ENCODE data around the gene NT5C. TPM values are rescaled to one million over a fixed set of nuclear protein-coding genes. Genes with fewer than 3 reads are reported as not detected.
"Not testable (repeated sequence)": the region's sequence is repeated elsewhere in the genome, so short reads cannot be mapped to it uniquely, and the experiment has no call there.

NT5C gene
- total RNA-seq, 3 donors from 2014 or later: 79.6 to 106 (median 91.4) TPM

- H3K4me1 ChIP-seq: no peaks in the 10 kb centered on the region
- DNase-seq (ENCODE audit: low spot score in 2 of 2): no peak
Measured at GRCh38 chr17:75173526-75173925, 42.0 kb upstream of the NT5C start.

GRCh38 chr17:75168998-75169397 lies 37.5 kb upstream of the NT5C start:
- H3K36me3 ChIP-seq: peaks cover 4% of the 10 kb centered on the region
- H3K27me3 ChIP-seq: no peaks in the 10 kb centered on the region
- TF ChIP-seq, protein P1, sequence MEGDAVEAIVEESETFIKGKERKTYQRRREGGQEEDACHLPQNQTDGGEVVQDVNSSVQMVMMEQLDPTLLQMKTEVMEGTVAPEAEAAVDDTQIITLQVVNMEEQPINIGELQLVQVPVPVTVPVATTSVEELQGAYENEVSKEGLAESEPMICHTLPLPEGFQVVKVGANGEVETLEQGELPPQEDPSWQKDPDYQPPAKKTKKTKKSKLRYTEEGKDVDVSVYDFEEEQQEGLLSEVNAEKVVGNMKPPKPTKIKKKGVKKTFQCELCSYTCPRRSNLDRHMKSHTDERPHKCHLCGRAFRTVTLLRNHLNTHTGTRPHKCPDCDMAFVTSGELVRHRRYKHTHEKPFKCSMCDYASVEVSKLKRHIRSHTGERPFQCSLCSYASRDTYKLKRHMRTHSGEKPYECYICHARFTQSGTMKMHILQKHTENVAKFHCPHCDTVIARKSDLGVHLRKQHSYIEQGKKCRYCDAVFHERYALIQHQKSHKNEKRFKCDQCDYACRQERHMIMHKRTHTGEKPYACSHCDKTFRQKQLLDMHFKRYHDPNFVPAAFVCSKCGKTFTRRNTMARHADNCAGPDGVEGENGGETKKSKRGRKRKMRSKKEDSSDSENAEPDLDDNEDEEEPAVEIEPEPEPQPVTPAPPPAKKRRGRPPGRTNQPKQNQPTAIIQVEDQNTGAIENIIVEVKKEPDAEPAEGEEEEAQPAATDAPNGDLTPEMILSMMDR (IDR thresholded peaks at IDR 0.05): no peak
- TF ChIP-seq POLR2A (IDR thresholded peaks at IDR 0.05) (no peak), POLR2AphosphoS5 (IDR thresholded peaks at IDR 0.05) (no peak)
- intact Hi-C loops (cut with DNase I; ENCODE audit: low total_unique reads): no loop called here
- peak in 1 of 2 donors; percentile 15 for DNase-seq (ENCODE audit: low spot score in 2 of 2)
- no peak overlapping the region for H3K4me3 ChIP-seq
- H3K9me3 ChIP-seq: no peaks in the 10 kb centered on the region
- H3K4me1 ChIP-seq: no peaks in the 10 kb centered on the region
- no peak overlapping the region for H3K27ac ChIP-seq

More at GRCh38 chr17:75173526-75173925, 42.0 kb upstream of the NT5C start:
- Histone ChIP-seq H3K9me3 (no peaks in the 10 kb centered on the region), H3K27me3 (no peaks in the 10 kb centered on the region), H3K4me3 (no peak overlapping the region), H3K36me3 (peaks cover 4% of the 10 kb centered on the region), H3K27ac (no peak overlapping the region)
- intact Hi-C loops (cut with DNase I; ENCODE audit: low total_unique reads): no loop called here
- TF ChIP-seq, protein P1 (IDR thresholded peaks at IDR 0.05): no peak
- no peak for TF ChIP-seq POLR2AphosphoS5 (IDR thresholded peaks at IDR 0.05)
- no peak for TF ChIP-seq POLR2A (IDR thresholded peaks at IDR 0.05)

DNA sequence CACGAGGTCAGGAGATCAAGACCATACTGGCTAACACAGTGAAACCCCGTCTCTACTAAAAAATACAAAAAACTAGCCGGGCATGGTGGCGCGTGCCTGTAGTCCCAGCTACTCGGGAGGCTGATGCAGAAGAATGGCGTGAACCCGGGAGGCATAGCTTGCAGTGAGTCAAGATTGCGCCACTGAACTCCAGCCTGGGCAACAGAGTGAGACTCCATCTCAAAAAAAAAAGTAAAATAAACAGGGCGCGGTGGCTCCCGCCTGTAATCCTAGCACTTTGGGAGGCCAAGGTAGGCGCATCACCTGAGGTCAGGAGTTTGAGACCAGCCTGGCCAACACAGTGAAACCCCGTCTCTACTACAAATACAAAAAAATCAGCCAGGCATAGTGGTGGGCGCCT lies 33.1 kb upstream of the NT5C start:
- H3K27me3 ChIP-seq; H3K9me3 ChIP-seq; intact Hi-C loops (cut with DNase I; ENCODE audit: low total_unique reads); DNase-seq (ENCODE audit: low spot score in 2 of 2); H3K4me3 ChIP-seq; H3K4me1 ChIP-seq; H3K27ac ChIP-seq; H3K36me3 ChIP-seq: not testable (repeated sequence)

- no peak overlapping the region for H3K4me3 ChIP-seq
- TF ChIP-seq POLR2A (IDR thresholded peaks at IDR 0.05) (no peak), POLR2AphosphoS5 (IDR thresholded peaks at IDR 0.05) (no peak)
- TF ChIP-seq, protein P1 (IDR thresholded peaks at IDR 0.05): no peak
- no peak overlapping the region for H3K27ac ChIP-seq
- H3K36me3 ChIP-seq: no peaks in the 10 kb centered on the region
- H3K9me3 ChIP-seq: no peaks in the 10 kb centered on the region
- intact Hi-C loops (cut with DNase I; ENCODE audit: low total_unique reads): no loop called here
- DNase-seq (ENCODE audit: low spot score in 2 of 2): no peak
- no peaks in the 10 kb centered on the region for H3K4me1 ChIP-seq
- H3K27me3 ChIP-seq: no peaks in the 10 kb centered on the region
Measured at GRCh38 chr17:75163074-75163473, 31.5 kb upstream of the NT5C start.

DNA sequence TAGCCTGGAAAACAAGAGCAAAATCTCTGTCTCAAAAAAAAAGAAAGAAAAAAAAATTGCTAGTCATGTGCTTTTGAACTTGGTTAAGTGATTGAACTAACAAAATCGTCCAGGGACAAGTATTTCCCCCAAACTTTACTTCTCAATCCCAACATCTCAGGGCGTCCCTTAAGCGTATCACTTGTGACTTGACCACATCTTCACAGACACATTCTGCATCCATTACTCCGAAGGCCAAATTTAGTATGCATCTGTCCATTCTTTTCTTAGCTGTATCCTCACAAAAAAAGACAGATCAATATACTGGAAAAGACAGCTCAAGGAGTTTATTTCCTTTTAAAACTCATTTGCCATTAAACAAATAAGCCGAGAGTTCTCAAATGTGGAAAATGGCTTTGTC lies 28.7 kb upstream of the NT5C start:
- intact Hi-C loops (cut with DNase I; ENCODE audit: low total_unique reads): no loop called here
- no peaks in the 10 kb centered on the region for H3K4me1 ChIP-seq
- H3K27me3 ChIP-seq: no peaks in the 10 kb centered on the region
- H3K4me3 ChIP-seq: no peak overlapping the region
- no peak for DNase-seq (ENCODE audit: low spot score in 2 of 2)
- TF ChIP-seq POLR2A (IDR thresholded peaks at IDR 0.05) (no peak), POLR2AphosphoS5 (IDR thresholded peaks at IDR 0.05) (no peak)
- TF ChIP-seq, protein P1 (IDR thresholded peaks at IDR 0.05): no peak
- H3K27ac ChIP-seq: no peak overlapping the region
- no peaks in the 10 kb centered on the region for H3K36me3 ChIP-seq
- no peaks in the 10 kb centered on the region for H3K9me3 ChIP-seq
